Lower lobe of right lung (tissue), 2 donors: Measurements from ENCODE around the gene ADAMTS10. TPM values are rescaled to one million over a fixed set of nuclear protein-coding genes. Genes with fewer than 3 reads are reported as not detected.
A peak's percentile ranks its signal among the peaks of the same experiment; 100 is the strongest.
"Not testable (repeated sequence)": the region's sequence is repeated elsewhere in the genome, so short reads cannot be mapped to it uniquely, and the experiment has no call there.

Source experiments
- ATAC-seq, 2 donors: fragments of 200-7000 bp; cut with Tn5 transposase; one replicate each; pipeline ENCODE4 v1.9.1; 2020 to 2022; ENCODE audit warnings: mild to moderate bottlenecking in 2 of 2, moderate library complexity in 2 of 2
- DNase-seq: peaks from one replicate; pipeline ENCODE4 v3.0.0-alpha.2; 2020
- H3K27ac ChIP-seq: fragments of 200-600 bp; one replicate; pipeline ENCODE4 v1.8.0; 2022
- H3K27me3 ChIP-seq: fragments of 200-600 bp; one replicate; pipeline ENCODE4 v1.8.0; 2022; ENCODE audit warnings: low read depth
- H3K36me3 ChIP-seq: fragments of 200-600 bp; one replicate; pipeline ENCODE4 v1.8.0; 2022; ENCODE audit warnings: mild to moderate bottlenecking
- H3K4me1 ChIP-seq: fragments of 200-600 bp; one replicate; pipeline ENCODE4 v1.8.0; 2022
- H3K4me3 ChIP-seq: fragments of 200-600 bp; one replicate; pipeline ENCODE4 v1.8.0; 2022; ENCODE audit warnings: mild to moderate bottlenecking
- H3K9me3 ChIP-seq: fragments of 200-600 bp; one replicate; pipeline ENCODE4 v1.8.0; 2022
- intact Hi-C: fragments of 100-400 bp; cut with DNase I; formaldehyde crosslinking; loops from one replicate; pipeline ENCODE4 v1.11.0; 2022
- total RNA-seq: library from RNA; stranded (reverse); fragmentation: NEBNext Ultra II Directional; extraction: Animal tissue kit (Norgen Biotek cat#: 25700); gene quantifications from one replicate; pipeline ENCODE4 v1.2.1, GENCODE V29; 2021
- TF ChIP-seq, protein P1 (sequence below): fragments of 200-600 bp; IDR thresholded peaks from one replicate; pipeline ENCODE4 v1.8.0; 2022; ENCODE audit warnings: antibody characterized with exemption, mild to moderate bottlenecking
- donor health status: DM: no; HTN: yes; CAD: no; lungs with severe emphysema.

ADAMTS10 gene
- total RNA-seq, 1 donor from 2014 or later = 22.4 TPM

DNA sequence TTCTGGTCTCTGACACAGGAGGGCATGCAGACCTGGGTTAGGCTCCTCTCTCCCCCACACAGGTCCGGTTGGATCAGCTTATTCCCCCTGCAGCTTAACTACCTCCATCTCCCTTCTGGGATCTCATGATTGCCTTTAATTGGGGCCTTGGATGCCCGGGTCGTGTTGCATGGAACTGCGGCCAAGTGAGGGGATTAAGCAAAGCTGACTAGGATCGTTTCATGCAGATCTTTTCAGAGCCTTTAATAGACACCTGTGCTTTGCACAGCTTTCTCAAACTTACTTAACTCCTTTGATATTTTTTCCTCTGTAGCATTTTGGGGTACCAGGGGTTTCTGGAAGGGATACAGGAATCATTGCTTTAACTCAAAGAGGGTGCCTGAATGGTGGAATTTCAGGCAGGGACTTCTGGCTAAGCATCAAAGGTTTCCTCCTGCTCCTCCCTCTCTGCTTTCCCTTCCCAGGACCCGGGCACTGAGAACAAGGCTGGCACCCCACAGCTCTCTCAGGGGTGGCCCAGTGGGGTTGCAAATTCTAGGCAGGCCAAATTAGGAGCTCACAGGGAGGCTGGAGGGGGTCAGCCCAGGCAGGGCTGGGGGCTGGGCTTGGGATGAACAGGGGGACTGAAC, 20.4 kb upstream of the ADAMTS10 start:
- TF ChIP-seq, protein P1, sequence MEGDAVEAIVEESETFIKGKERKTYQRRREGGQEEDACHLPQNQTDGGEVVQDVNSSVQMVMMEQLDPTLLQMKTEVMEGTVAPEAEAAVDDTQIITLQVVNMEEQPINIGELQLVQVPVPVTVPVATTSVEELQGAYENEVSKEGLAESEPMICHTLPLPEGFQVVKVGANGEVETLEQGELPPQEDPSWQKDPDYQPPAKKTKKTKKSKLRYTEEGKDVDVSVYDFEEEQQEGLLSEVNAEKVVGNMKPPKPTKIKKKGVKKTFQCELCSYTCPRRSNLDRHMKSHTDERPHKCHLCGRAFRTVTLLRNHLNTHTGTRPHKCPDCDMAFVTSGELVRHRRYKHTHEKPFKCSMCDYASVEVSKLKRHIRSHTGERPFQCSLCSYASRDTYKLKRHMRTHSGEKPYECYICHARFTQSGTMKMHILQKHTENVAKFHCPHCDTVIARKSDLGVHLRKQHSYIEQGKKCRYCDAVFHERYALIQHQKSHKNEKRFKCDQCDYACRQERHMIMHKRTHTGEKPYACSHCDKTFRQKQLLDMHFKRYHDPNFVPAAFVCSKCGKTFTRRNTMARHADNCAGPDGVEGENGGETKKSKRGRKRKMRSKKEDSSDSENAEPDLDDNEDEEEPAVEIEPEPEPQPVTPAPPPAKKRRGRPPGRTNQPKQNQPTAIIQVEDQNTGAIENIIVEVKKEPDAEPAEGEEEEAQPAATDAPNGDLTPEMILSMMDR = no peak

DNA sequence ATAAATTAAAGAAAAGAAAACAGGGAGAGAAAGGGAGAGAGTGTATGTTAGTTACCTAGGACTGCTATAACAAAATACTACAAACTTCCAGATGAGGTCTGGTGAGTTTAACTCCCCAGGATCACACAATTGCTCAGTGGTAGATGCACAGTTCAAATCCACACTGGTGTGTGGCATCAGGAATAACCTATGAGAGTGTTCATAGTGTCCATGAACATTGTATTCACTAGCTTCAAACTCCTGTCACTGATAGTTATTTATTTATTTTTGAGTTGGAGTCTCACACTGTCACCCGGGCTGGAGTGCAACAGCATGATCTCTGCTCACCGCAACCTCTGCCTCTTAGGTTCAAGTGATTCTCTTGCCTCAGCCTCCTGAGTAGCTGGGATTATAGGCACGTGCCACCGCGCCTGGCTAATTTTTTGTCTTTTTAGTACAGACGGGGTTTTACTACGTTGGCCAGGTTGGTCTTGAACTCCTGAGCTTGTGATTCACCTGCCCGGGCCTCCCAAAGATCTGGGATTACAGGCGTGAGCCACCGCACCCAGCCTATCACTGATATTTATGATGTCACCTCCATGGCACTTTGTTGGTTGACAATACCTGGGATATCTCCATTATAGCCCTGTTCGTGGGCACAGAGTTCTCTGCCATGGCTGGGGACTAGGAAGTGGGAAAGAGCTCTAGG, 19.6 kb upstream of the ADAMTS10 start, which contains the start of gene NFILZ:
Gene NFILZ (plus strand): TSS at position 638 of the 688 bp plus-strand sequence. CDS start 46,133 bp downstream, outside the sequence.
- Histone ChIP-seq H3K36me3 (no peaks in the 10 kb centered on the region), H3K27ac (peak within 1 kb of the TSS; percentile 24), H3K9me3 (no peaks in the 10 kb centered on the region), H3K4me3 (no peak within 1 kb of the TSS), H3K27me3 (no peaks in the 10 kb centered on the region), H3K4me1 (no peaks in the 10 kb centered on the region)
- TF ChIP-seq, protein P1 = no peak
- ATAC-seq (no peak), DNase-seq (no peak)
- intact Hi-C loops = no loop called here

More for the DNA sequence above, 20.4 kb upstream of the ADAMTS10 start:
- H3K4me1 ChIP-seq = no peaks in the 10 kb centered on the region
- H3K4me3 ChIP-seq = no peak overlapping the region
- ATAC-seq = no peak
- no peaks in the 10 kb centered on the region for H3K27me3 ChIP-seq
- H3K36me3 ChIP-seq = no peaks in the 10 kb centered on the region
- intact Hi-C loops = no loop called here
- H3K9me3 ChIP-seq = no peaks in the 10 kb centered on the region
- no peak for DNase-seq
- H3K27ac ChIP-seq = peak overlapping the region; percentile 24

DNA sequence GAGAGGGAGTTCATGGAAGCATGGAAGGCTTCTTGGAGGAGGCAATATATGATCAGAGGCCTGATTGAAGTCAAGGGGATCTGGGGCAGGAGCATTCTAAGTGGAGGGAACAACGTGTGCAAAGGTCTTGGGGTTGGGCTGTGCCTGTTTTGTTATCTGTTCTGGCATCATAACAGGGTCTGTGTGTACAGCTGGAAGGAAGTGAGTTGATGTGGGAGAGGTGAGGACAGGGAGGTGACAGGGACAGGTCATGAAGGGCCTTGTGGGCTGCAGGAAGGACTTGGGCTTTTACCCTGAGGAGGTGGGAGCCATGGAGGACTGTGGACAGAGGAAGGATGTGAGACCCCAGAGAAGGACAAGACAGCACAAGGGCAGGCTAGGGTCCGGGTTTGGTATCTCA, 18.7 kb upstream of the ADAMTS10 start:
- H3K9me3 ChIP-seq = no peaks in the 10 kb centered on the region
- no peak overlapping the region for H3K4me3 ChIP-seq
- intact Hi-C loops = no loop called here
- H3K27me3 ChIP-seq = no peaks in the 10 kb centered on the region
- no peaks in the 10 kb centered on the region for H3K36me3 ChIP-seq
- no peaks in the 10 kb centered on the region for H3K4me1 ChIP-seq
- no peak for ATAC-seq
- no peak overlapping the region for H3K27ac ChIP-seq
- TF ChIP-seq, protein P1 = no peak
- no peak for DNase-seq

DNA sequence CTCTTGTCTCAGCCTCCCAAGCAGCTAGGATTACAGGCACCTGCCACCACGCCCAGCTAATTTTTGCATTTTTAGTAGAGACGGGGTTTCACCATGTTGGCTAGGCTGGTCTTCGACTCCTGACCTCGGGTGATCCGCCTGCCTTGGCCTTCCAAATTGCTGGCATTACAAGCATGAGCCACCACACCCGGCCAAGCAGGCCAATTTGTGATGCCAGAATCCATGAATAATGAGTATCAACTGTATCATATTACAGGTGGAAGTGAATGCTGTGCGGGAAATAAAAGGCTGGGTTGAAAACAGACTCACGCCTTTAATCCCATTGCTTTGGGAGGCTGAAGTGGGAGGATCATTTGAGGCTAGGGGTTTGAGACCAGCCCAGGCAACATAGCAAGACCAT, 16.3 kb upstream of the ADAMTS10 start:
- ATAC-seq (no peak), DNase-seq (no peak)
- TF ChIP-seq, protein P1 = no peak
- intact Hi-C loops = no loop called here
- H3K27me3 ChIP-seq = no peaks in the 10 kb centered on the region
- no peak overlapping the region for H3K27ac ChIP-seq
- no peaks in the 10 kb centered on the region for H3K36me3 ChIP-seq
- no peak overlapping the region for H3K4me3 ChIP-seq
- no peaks in the 10 kb centered on the region for H3K4me1 ChIP-seq
- no peaks in the 10 kb centered on the region for H3K9me3 ChIP-seq

DNA sequence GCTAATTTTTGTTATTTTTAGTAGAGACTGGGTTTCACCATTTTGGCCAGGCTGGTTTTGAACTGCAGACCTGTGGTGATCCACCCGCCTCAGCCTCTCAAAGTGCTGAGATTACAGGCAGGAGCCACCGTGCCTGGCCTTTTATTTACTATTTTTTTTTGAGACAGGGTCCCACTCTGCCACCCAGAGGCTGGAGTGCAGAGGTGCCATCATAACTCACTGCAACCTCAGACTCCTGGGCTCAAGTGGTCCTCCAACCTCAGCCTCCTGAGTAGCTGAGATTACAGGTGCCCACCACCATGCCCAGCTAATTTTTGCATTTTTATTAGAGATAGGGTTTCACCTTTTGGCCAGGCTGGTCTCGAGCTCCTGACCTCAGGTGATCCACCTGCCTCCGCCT, 12.4 kb upstream of the ADAMTS10 start:
- H3K36me3 ChIP-seq, H3K9me3 ChIP-seq, ATAC-seq, H3K27me3 ChIP-seq, H3K27ac ChIP-seq, intact Hi-C loops, DNase-seq, H3K4me1 ChIP-seq, H3K4me3 ChIP-seq: not testable (repeated sequence)

DNA sequence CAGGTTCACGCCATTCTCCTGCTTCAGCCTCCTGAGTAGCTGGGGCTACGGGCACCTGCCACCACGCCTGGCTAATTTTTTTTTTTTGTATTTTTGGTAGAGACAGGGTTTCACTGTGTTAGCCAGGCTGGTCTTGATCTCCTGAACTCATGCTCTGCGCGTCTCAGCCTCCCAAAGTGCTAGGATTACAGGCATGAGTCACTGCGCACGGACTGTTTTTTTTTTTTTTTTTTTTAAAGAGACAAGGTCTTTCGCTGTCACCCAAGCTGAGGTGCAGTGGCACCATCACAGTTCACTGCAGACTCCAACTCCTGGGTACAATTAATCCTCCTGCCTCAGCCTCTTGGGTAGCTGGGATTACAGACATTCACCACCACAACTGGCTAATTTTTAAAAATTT, 8.2 kb upstream of the ADAMTS10 start:
- Histone ChIP-seq H3K9me3 (no peaks in the 10 kb centered on the region), H3K36me3 (no peaks in the 10 kb centered on the region), H3K27me3 (peaks cover 5% of the 10 kb centered on the region), H3K27ac (no peak overlapping the region), H3K4me3 (no peak overlapping the region), H3K4me1 (no peaks in the 10 kb centered on the region)
- DNase-seq (no peak), ATAC-seq (no peak)
- intact Hi-C loops = no loop called here
- TF ChIP-seq, protein P1 = no peak
